ENCODE measurements around the gene KIF6. TPM values are rescaled to one million over a fixed set of nuclear protein-coding genes. Genes with fewer than 3 reads are reported as not detected.
A peak's percentile ranks its signal among the peaks of the same experiment; 100 is the strongest.

The KIF6 gene
- total and polyA plus RNA-seq, 2 of the 8 experiments (the other 6 are each of a cell fraction or from before 2014, with no cell fraction given), result 0.53 to 0.65 TPM

- WGBS, 2 experiments (ENCODE audit: extremely low coverage in 1 of 2, insufficient coverage in 1 of 2, insufficient read length in 1 of 2, insufficient replicate concordance in 2 of 2, low coverage in 1 of 2, low lambda C conversion rate in 2 of 2, missing lambda C conversion rate in 1 of 2), result 88% methylated on average over 8 of the region's 8 CpGs; no CpG with 5 or more reads in 1 of the 2 experiments
- H2AFZ ChIP-seq (ENCODE audit: low read length), result no peak overlapping the region
- no peak overlapping the region for H3K14ac ChIP-seq (ENCODE audit: insufficient read length)
These were observed 444.9 kb downstream of the KIF6 start for GRCh38 chr6:39280247-39280731.

More at GRCh38 chr6:39280247-39280731, 444.9 kb downstream of the KIF6 start:
- no peak overlapping the region for H3K4ac ChIP-seq (replicated peaks; ENCODE audit: insufficient read length, low read depth, low read length)
- no peak overlapping the region for H2AK5ac ChIP-seq (ENCODE audit: low read depth, low read length)
- ChIA-PET POLR2A (ENCODE audit: partially characterized antibody) (interaction anchor here (1.5 kb wide), 1 partner anchor 21 kb away, joined by 3 read pairs; no protein-coding TSS in a partner anchor), CTCF (ENCODE audit: partially characterized antibody) (interaction anchor here (1.7 to 47.4 kb wide), 3 partner anchors 21 to 114 kb away, joined by 6 to 1738 read pairs (median 143); partner anchors contain the start of gene KCNK5)
- no peak overlapping the region for H3K56ac ChIP-seq (replicated peaks; ENCODE audit: insufficient read length, low read depth, low read length)
- H3K9me3 ChIP-seq (ENCODE audit: insufficient read depth in 2 of 2, low read depth in 1 of 2, low read length in 1 of 2), result no peaks in the 10 kb centered on the region
- H3K18ac ChIP-seq (ENCODE audit: extremely low read depth, low read length), result no peak overlapping the region
- no peak overlapping the region for H2BK5ac ChIP-seq (ENCODE audit: low read depth, low read length)
- no peaks in the 10 kb centered on the region for H3K36me3 ChIP-seq (ENCODE audit: control insufficient read depth in 2 of 4, insufficient read depth in 4 of 4, low read length in 3 of 4)
- H3K79me1 ChIP-seq (ENCODE audit: low read depth, low read length), result no peaks in the 10 kb centered on the region
- no peak overlapping the region for H3K9ac ChIP-seq (replicated peaks in 1 of 4; ENCODE audit: extremely low read depth in 1 of 4, low read depth in 3 of 4, low read length in 3 of 4)
- H3K23me2 ChIP-seq (ENCODE audit: low read depth, low read length), result no peaks in the 10 kb centered on the region; the same call in 1 of the 2 replicates
- no peak overlapping the region for H2BK120ac ChIP-seq (replicated peaks; ENCODE audit: low read depth, low read length)
- H2BK12ac ChIP-seq (ENCODE audit: low read depth, low read length), result 0 out of 2 replicates have a peak overlapping the region, but pooled peaks have one; percentile 33
- H4K20me1 ChIP-seq (replicated peaks in 1 of 2; ENCODE audit: control insufficient read depth in 1 of 2, insufficient read depth in 2 of 2, low read length in 2 of 2), result no peaks in the 10 kb centered on the region
- 0 out of 2 replicates have a peak overlapping the region, but pooled peaks have one; percentile 8 for H2BK15ac ChIP-seq (ENCODE audit: low read length)
- DNase-seq (ENCODE audit: low read depth in 1 of 2, low spot score in 2 of 2) (no peak), FAIRE-seq (no peak)
- 0 out of 2 replicates have a peak overlapping the region, but pooled peaks have one; percentile 3 for H2BK20ac ChIP-seq (ENCODE audit: low read length)
- TF ChIP-seq TEAD4 (IDR thresholded peaks at IDR 0.05; ENCODE audit: low read depth, low read length) (no peak), SAP30 (IDR thresholded peaks at IDR 0.05; ENCODE audit: insufficient read depth, insufficient replicate concordance, low read length) (no peak), ATF2 (IDR thresholded peaks at IDR 0.05; ENCODE audit: low read length) (no peak), BACH1 (IDR thresholded peaks at IDR 0.05; ENCODE audit: low read length) (no peak)
- H4K5ac ChIP-seq (ENCODE audit: insufficient read length, low read depth, low read length), result no peak overlapping the region
- H3K27me3 ChIP-seq (replicated peaks in 1 of 4; ENCODE audit: control insufficient read depth in 3 of 4, extremely low read depth in 1 of 4, insufficient read depth in 3 of 4, low read length in 3 of 4), result 0 out of 7 replicates have a peak, but pooled peaks cover 0 to 2% (median 0%) of the 10 kb centered on the region in 4 experiments
- no peak overlapping the region for H4K91ac ChIP-seq (replicated peaks; ENCODE audit: insufficient read length, low read length)
- peak overlapping the region; percentile 58 for H4K8ac ChIP-seq (ENCODE audit: extremely low read depth, insufficient read depth, low read length)
- no peak overlapping the region for H3K23ac ChIP-seq (ENCODE audit: insufficient read length)
- no peak overlapping the region for H3K27ac ChIP-seq (ENCODE audit: low read depth, low read length)
- no peak overlapping the region for H3K4me3 ChIP-seq (ENCODE audit: extremely low read depth in 1 of 4, insufficient read depth in 2 of 4, low read depth in 3 of 4, low read length in 4 of 4)
- peaks cover 0 to 4% (median 1%) of the 10 kb centered on the region in 4 experiments; a peak in 2 of 7 replicates for H3K4me1 ChIP-seq (replicated peaks in 1 of 4; ENCODE audit: control insufficient read depth in 3 of 4, insufficient read depth in 4 of 4, low read length in 3 of 4)
- H3K4me2 ChIP-seq (ENCODE audit: insufficient read depth in 1 of 2, low read depth in 2 of 2, low read length in 2 of 2), result no peak overlapping the region
- H3K79me2 ChIP-seq (ENCODE audit: control insufficient read depth in 1 of 2, insufficient read depth in 2 of 2, low read length in 2 of 2), result no peaks in the 10 kb centered on the region

Data from H1 (cell line).